GM13977 (cell line): ENCODE results near the gene THSD4.

Experiments
- DNase-seq: peaks from one replicate; pipeline ENCODE4 v3.0.0; 2012; ENCODE audit warnings: low spot score
- in situ Hi-C: fragments of 300-500 bp; cut with MboI; formaldehyde crosslinking; loops from one replicate; pipeline ENCODE4 v1.12.0; 2022; ENCODE audit warnings: low sequenced_read_pairs, low pct_unique_long_range_greater_than_20kb, mixed read lengths, inconsistent platforms; ENCODE audit not compliant: unreplicated experiment
- TF ChIP-seq, protein P1 (sequence below): IDR thresholded peaks from 2 replicates; pipeline ENCODE4 v1.5.1; 2012; ENCODE audit warnings: mild to moderate bottlenecking, control low read depth; ENCODE audit not compliant: insufficient read depth; ENCODE audit errors: extremely low read depth, missing control alignments

Gene THSD4

GRCh38 chr15:71825021-71825730 is 709.9 kb downstream of the THSD4 start:
- TF ChIP-seq, protein P1, sequence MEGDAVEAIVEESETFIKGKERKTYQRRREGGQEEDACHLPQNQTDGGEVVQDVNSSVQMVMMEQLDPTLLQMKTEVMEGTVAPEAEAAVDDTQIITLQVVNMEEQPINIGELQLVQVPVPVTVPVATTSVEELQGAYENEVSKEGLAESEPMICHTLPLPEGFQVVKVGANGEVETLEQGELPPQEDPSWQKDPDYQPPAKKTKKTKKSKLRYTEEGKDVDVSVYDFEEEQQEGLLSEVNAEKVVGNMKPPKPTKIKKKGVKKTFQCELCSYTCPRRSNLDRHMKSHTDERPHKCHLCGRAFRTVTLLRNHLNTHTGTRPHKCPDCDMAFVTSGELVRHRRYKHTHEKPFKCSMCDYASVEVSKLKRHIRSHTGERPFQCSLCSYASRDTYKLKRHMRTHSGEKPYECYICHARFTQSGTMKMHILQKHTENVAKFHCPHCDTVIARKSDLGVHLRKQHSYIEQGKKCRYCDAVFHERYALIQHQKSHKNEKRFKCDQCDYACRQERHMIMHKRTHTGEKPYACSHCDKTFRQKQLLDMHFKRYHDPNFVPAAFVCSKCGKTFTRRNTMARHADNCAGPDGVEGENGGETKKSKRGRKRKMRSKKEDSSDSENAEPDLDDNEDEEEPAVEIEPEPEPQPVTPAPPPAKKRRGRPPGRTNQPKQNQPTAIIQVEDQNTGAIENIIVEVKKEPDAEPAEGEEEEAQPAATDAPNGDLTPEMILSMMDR = no peak
- DNase-seq = no peak
- in situ Hi-C loops = no loop called here

GRCh38 chr15:71826196-71826595 is 710.9 kb downstream of the THSD4 start:
- TF ChIP-seq, protein P1 = no peak
- in situ Hi-C loops = no loop called here
- no peak for DNase-seq

GRCh38 chr15:71830981-71831380 is 715.7 kb downstream of the THSD4 start:
- TF ChIP-seq, protein P1 = no peak
- DNase-seq = no peak
- in situ Hi-C loops = no loop called here
